GM12892 (cell line): ENCODE measurements around the gene USP13.

Experiments
- POLR2A ChIP-seq: IDR thresholded peaks from 2 replicates; pipeline ENCODE4 v1.6.1; 2011; ENCODE audit warnings: low read depth, low read length, control low read depth
- POLR2AphosphoS5 ChIP-seq: IDR thresholded peaks from 2 replicates; pipeline ENCODE4 v1.6.1; 2011; ENCODE audit warnings: low read depth, low read length, control low read depth
- TAF1 ChIP-seq: IDR thresholded peaks from 2 replicates; pipeline ENCODE4 v1.6.1; 2011; ENCODE audit warnings: low read depth, mild to moderate bottlenecking, control low read depth, low read length, borderline replicate concordance

DNA sequence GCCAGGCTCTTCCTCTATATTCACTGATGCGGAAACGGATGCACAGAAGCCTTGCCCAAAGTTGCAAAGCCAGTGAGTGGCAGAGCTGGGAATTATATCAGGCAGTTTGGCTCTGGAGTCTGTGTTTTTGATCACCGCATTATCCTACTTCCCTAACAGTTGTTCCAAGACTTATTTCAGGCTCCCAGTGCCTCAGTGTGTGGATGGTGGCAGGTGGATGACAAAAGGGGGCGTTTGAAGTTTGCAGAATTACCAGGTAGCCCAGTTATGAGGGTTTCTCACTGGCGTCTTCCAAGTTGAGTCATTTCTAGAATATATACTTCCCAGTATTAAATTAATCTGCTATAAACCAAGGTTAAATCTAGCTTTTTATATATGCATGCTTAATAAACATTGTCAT is 81.0 kb downstream of the USP13 start:
- TF ChIP-seq TAF1, result no peak
- no peak for TF ChIP-seq POLR2A
- TF ChIP-seq POLR2AphosphoS5, result no peak
